ENCODE measurements around the gene BNIPL.

The BNIPL gene

GRCh38 chr1:151009674-151010345 is 26.6 kb upstream of the BNIPL start:
- DNase-seq (ENCODE audit: low spot score), result no peak

- DNase-seq (ENCODE audit: low spot score), result no peak
Observed at GRCh38 chr1:151010346-151010726, 26.1 kb upstream of the BNIPL start.

DNA sequence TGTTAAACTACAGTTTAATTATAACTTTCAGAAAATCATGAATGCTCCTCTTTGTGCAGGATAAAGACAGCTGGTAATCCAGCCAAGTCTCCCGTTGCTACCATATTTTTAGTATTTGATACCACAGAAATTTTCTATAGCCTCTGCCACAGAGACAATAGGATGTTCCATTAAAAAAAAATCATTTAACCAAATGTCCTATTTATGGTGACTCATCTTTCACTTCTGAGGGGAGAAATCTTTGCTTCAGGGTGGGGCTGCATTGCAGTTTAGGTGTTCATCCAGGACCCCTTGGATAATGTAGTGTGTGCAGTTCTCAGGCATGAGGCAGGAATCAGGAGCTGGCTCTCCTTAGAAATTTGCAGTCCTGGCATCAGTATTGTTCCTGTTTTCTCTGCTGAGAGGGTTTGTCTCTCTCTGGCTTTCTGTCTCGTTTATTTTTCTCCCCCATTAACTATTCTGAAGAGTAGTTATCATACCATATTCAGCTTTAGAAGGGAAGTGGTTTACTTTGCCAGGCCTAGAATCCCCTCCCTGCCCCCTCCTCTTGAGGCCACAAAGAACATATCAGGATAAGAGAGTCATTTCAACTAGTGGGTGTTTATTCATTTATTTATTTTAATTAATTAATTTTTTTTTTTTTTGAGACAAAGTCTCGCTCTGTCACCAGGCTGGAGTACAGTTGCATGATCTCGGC is 25.1 kb upstream of the BNIPL start:
- DNase-seq (ENCODE audit: low spot score), result peak; percentile 1

- no peak for DNase-seq (ENCODE audit: low spot score)
Observed at GRCh38 chr1:151012684-151013471, 23.5 kb upstream of the BNIPL start.

DNA sequence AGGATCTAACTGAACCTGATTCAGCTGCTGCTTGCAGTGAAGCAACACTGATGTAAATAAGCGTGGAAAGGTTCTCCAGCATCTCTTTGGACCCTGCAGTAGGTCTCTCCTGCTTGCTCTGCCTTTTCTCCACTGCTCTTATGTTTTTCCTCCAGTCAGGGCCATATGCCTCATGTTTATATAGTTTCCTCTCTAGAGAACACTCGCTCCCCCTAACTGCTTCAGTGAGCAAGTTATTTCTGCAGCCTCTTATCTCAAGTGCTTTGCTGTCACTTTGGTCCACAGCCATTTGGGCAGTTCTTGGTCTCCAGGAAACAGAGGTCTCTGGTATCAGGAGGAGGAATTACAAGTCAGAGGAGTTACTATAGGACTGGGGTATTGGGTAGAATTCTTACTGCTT is 22.9 kb upstream of the BNIPL start:
- DNase-seq (ENCODE audit: low spot score), result no peak

GRCh38 chr1:151024540-151025146 is 11.7 kb upstream of the BNIPL start:
- DNase-seq (ENCODE audit: low spot score), result peak; percentile 88

GRCh38 chr1:151026460-151026859 is 9.9 kb upstream of the BNIPL start:
- DNase-seq (ENCODE audit: low spot score), result no peak

GRCh38 chr1:151032164-151032563 is 4.2 kb upstream of the BNIPL start:
- DNase-seq (ENCODE audit: low spot score), result no peak

DNA sequence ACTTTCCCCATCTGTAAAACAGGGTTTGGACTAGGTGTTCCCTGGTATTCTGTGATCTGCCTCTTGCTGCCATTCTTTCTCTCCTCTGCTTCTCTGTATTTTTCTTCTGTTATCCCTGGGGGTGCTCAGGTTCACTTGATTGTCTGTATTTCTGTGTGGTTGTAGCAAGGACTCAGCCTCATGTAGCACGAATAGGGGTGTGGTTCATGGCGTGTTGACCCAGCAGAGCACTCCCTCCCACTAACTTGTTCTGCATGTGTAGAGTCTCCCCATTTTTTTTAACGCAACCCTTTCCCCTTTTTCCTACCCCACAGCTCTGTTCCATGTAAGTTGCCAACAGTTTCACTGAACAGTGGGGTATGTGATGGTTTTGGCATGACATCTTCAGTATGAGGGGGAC is 1.2 kb upstream of the BNIPL start:
- no peak for DNase-seq (ENCODE audit: low spot score)

GRCh38 chr1:151037032-151037431 is 646 bp downstream of the BNIPL start:
- DNase-seq (ENCODE audit: low spot score), result no peak

DNA sequence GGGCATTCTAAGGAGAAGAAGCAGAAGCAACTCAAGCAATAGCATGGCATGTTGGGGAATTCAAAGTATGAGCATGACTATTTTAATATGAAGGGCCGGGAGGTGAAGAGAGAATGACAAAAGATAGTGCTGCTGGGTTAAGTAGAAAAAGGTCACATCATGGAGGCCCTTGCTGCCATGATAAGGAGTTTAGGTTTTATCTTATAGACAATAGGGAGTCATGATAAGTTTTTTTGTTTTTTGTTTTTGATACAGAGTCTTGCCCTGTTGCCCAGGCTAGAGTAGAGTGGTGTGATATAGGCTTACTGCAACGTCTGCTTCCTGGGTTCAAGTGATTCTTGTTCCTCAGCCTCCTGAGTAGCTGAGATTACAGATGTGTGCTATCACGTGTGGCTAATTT is 3.1 kb downstream of the BNIPL start:
- no peak for DNase-seq (ENCODE audit: low spot score)

- DNase-seq (ENCODE audit: low spot score), result no peak
Observed at GRCh38 chr1:151043163-151043562, 6.8 kb downstream of the BNIPL start.

GRCh38 chr1:151047591-151047924 is 11.2 kb downstream of the BNIPL start, which contains the start of gene C1orf56:
C1orf56 (plus strand) TSS chr1:151047751; CDS start chr1:151047848, 97 bp downstream.
- DNase-seq (ENCODE audit: low spot score), result peak; percentile 51

- peak; percentile 69 for DNase-seq (ENCODE audit: low spot score)
Observed at GRCh38 chr1:151047925-151048644, 11.7 kb downstream of the BNIPL start.

GRCh38 chr1:151048645-151049032 is 12.3 kb downstream of the BNIPL start:
- DNase-seq (ENCODE audit: low spot score), result no peak

GRCh38 chr1:151049458-151049857 is 13.1 kb downstream of the BNIPL start:
- DNase-seq (ENCODE audit: low spot score), result no peak

- no peak for DNase-seq (ENCODE audit: low spot score)
Observed at GRCh38 chr1:151050051-151050688, 13.8 kb downstream of the BNIPL start.

DNA sequence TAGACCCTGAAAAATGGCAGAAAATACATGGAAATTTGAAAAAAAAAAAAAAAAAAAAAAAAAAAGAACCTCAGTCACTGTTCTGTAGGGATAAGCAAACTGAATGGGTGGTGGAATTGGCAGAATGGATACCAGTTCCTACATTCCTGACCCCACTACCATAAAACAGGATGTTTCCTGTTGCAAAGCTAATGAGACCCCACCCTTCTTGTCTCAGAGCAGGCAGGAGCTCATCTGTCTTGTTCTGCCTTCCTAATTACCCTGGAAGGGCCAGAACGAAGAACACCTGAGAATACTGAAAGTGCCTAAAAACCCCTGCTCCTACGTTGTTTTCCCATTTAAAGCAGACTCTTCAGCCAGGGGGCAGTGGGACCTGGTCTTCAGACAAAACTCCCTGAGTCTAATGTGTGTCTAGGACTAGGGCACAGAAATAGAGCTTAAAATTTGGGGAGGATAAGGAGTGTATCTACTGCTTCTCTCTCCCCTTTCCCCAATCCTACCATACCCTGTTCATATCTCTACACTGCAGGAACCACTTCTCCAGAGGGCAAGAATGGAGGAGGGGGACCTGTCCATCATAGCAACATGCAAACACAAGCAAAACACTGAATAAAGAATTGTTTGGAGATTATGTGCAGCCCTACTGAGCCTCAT is 15.1 kb downstream of the BNIPL start:
- no peak for DNase-seq (ENCODE audit: low spot score)

- DNase-seq (ENCODE audit: low spot score), result no peak
Observed at GRCh38 chr1:151054971-151055547, 18.7 kb downstream of the BNIPL start.

- no peak for DNase-seq (ENCODE audit: low spot score)
Observed at GRCh38 chr1:151055581-151055980, 19.2 kb downstream of the BNIPL start.

DNA sequence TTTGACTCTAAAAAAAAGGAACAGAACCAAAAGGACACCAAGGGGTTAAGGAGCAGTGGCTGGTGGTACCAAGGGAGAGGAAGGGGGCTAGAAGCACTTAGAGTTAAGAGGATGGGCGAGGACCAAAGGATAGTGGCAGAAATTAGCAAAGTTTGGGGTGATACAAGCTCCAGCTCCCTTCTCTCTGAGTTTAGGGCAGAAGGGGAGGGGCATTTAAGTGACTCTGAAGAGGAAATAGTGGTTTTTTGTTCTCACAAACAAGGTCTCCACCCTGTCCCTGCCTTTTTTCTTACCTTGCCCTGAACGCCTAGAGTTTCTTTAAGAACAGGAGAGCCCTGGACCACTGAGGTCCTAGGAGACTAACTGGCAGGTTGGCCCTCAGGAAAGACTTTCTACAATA is 19.8 kb downstream of the BNIPL start:
- no peak for DNase-seq (ENCODE audit: low spot score)
